ENCODE data around the gene FOXP4.

DNA sequence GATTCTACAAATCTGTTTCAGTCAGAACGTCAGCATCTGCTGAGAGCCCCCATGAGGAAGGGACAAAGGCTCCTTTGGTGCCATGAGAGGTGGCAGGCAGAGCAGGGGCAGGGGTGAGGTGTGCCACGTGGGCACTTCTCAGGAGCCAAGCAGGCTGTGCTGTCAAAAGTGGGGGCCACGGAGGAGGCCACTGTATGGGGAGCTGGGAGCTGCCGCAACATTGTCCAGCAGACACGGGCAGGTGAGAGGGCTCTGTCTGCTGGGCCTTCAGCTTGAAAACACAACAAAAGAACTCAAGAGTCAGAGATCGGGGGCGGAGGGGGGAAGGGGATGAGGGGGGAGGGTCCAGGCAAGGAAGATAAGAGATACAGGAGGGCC, 21.6 kb upstream of the FOXP4 start:
- TF ChIP-seq, protein P1, sequence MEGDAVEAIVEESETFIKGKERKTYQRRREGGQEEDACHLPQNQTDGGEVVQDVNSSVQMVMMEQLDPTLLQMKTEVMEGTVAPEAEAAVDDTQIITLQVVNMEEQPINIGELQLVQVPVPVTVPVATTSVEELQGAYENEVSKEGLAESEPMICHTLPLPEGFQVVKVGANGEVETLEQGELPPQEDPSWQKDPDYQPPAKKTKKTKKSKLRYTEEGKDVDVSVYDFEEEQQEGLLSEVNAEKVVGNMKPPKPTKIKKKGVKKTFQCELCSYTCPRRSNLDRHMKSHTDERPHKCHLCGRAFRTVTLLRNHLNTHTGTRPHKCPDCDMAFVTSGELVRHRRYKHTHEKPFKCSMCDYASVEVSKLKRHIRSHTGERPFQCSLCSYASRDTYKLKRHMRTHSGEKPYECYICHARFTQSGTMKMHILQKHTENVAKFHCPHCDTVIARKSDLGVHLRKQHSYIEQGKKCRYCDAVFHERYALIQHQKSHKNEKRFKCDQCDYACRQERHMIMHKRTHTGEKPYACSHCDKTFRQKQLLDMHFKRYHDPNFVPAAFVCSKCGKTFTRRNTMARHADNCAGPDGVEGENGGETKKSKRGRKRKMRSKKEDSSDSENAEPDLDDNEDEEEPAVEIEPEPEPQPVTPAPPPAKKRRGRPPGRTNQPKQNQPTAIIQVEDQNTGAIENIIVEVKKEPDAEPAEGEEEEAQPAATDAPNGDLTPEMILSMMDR (IDR thresholded peaks at IDR 0.05; ENCODE audit: low read length) = no peak
- no peak for TF ChIP-seq EZH2 (IDR thresholded peaks at IDR 0.05; ENCODE audit: borderline replicate concordance, low read length)

All from OCI-LY1 (cell line).